SK-MEL-5 (cell line): ENCODE results near the gene BTG3. TPM values are rescaled to one million over a fixed set of nuclear protein-coding genes. Genes with fewer than 3 reads are reported as not detected.

Experiments used
- DNase-seq: peaks from one replicate; pipeline ENCODE4 v3.0.0-alpha.2; 2016; ENCODE audit warnings: low read depth, low spot score
- in situ Hi-C: cut with HindIII; loops from 2 replicates; pipeline ENCODE4 v1.10.0; 2016; ENCODE audit warnings: low sequenced_read_pairs, high pct_unique_total_duplicates, low pct_unique_long_range_greater_than_20kb
- small RNA-seq, 2 experiments: library from RNA; depleted of rRNA; stranded (forward); fragments of <200 nt; gene quantifications; one replicate each; pipeline ENCODE3, GENCODE V24; 2014
- total RNA-seq: library from RNA; depleted of rRNA; stranded (reverse); fragments of >200 nt; shearing (Covaris generic); gene quantifications from 2 replicates; pipeline ENCODE4 v1.2.3, GENCODE V29; 2014; rRNA removed

The BTG3 gene
- total RNA-seq, 1 experiment from 2014 or later: 45.5 TPM

- DNase-seq: no peak
- in situ Hi-C loops: loop anchor here (5.0 kb wide), 1 partner anchor 158 kb away; no protein-coding TSS in a partner anchor
Measured at GRCh38 chr21:17550671-17551308, 61.9 kb downstream of the BTG3 start.

GRCh38 chr21:17548262-17548661, 64.4 kb downstream of the BTG3 start:
- in situ Hi-C loops: no loop called here
- no peak for DNase-seq

- in situ Hi-C loops: no loop called here
- DNase-seq: no peak
Measured at GRCh38 chr21:17545007-17545406, 67.7 kb downstream of the BTG3 start.

Small RNAs within 50 kb of the gene (small RNA-seq; reads per million reads assigned to genes)
- gene RF00019: 0 reads per million in 2 experiments

Other genes with a start within 250 kb of the BTG3 start
- 19.9 and 25.9 TPM in 2 replicates for gene CXADR, start 99.9 kb downstream of the BTG3 start, total RNA-seq
- 37.7 and 40.5 TPM in 2 replicates for gene C21orf91, start 206.5 kb upstream of the BTG3 start, total RNA-seq